HG02610 (cell line): ENCODE data around the gene WDR33.

Experiments used
- ATAC-seq: cut with Tn5 transposase; IDR thresholded peaks from one replicate; pipeline ENCODE4 v1.9.1; 2021; ENCODE audit warnings: mild to moderate bottlenecking, moderate library complexity; ENCODE audit not compliant: unreplicated experiment

The WDR33 gene

DNA sequence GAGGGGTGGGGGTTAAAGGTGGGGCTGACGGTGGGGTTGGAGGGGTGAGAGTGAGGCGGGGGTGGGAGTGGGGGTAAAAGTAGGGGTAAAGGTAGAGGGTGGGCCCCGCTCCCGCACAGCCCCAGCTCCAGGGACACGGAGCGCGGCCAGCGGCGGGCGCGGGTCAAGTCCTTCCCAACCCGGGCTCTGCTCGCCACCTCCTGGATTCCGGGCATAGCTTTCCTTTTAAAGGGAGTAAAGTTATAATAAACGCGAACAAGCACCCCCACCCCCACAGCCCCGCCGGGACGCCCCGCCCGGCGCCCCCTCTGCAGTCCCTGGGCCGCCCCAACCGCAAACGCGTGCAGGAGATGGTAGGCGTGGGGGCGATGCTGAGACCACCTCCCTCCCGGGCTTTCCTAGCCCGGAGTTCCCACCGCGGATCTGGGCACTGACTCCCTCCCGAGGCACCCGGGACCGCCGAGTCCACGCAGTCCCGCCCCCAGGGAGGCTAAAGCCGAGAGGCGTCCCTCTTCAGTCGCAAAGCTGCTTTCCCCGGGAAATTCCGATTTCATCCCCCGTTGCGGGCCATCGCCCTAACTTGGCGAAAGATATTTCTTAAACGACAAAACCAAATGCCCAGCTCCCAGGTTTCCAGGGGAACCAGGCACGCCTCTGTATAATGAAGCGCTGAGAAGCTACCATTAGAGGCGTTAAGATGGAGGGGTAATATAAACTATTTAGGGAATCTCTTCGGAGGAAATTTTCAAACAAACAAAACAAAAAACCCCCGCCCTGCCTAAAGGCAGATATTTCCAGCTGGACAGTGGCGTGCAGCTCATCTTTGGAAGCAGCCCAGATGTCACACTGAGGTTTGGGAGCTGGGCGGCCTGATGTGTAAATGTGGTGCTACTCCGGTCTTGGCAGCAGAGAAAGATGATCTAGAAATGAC is 135.4 kb downstream of the WDR33 start, which contains the start of gene LIMS2:
LIMS2 (minus strand) TSS at position 200 of the 931 bp plus-strand sequence. CDS start 506 bp downstream, outside the sequence.
- no peak for ATAC-seq

DNA sequence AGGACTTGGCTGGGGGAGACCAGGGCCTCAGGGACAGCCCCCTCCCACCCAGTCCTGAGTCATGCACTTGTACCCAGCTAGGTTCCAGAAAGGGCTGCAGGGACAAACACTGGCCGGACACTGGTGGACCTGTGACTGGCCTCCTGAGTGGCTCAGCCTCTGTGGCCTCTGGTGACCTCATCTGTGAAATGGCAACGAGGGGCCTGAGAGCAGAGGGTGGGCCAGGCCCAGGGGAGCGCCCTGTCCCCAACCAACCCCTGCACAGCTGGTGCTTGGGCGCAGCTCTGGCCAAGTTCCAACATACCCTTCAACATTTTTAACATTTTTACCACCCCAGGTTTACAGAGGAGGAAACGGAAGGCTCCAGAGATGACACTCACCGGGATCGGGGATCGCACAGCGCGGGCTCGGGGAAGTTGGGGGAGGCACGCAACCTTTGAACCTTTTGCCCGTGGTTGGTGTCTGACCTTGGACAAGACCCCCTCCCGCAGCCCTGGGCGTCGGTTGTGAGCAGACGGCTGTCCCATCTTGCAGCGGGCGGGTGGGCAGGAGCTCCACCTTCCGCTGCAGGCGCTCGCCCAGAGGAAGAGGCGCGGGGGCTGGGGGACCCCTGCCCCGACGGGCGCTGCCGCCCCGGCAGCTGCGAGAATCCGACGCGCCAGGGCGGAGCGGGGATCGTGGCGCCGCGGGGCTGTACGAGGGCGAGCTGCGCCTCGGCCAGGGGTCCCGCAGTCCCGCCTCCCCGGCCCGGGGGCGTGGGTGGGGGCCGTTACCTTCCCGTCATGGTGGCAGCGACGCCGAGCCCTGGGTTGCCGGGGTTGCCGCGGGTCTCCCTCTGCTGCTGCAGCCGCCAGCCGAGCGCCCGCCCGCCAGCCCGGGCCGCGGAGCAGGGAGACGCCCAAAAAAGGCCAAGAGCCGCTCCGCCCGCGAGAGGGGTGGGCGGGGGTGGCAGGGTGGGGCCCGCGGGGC is 136.4 kb downstream of the WDR33 start:
- ATAC-seq = no peak

DNA sequence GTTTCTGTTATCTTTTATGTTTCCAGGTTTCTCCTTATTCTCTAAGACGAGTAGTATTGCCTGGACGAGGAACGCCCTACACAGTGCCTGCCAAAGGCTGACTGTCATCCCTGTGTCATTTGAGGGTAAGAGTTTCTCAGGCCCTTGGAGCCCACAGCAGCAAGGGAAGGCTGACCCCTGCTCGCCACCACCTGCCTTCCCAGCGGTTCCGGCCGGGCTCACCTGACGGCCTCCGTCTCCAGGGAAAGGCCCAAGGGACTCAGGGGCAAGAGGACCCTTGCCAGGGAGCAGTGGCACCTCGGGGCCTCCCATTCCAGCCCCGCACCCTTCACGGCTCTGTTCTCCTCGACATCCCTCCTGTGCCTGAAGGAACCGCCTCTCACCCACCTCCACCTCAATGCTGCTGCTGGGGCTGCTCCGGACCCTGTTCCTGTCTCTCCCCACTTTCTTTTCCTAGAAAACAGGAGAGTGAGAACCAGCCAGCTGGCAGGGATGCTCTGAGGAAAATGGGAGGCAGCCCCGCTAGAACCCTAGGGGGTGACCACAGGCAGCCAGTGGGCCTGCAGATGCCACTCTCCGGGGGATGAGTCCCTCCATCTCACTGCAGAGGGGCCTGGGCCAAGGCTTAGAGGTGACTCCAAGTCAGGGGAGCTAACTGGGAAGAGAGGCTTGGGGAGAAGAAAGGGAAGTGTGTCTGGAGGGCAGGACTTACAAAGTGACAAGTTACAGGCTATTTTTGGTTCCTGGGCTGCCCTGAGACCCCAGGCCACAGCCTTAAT is 137.5 kb downstream of the WDR33 start:
- no peak for ATAC-seq

DNA sequence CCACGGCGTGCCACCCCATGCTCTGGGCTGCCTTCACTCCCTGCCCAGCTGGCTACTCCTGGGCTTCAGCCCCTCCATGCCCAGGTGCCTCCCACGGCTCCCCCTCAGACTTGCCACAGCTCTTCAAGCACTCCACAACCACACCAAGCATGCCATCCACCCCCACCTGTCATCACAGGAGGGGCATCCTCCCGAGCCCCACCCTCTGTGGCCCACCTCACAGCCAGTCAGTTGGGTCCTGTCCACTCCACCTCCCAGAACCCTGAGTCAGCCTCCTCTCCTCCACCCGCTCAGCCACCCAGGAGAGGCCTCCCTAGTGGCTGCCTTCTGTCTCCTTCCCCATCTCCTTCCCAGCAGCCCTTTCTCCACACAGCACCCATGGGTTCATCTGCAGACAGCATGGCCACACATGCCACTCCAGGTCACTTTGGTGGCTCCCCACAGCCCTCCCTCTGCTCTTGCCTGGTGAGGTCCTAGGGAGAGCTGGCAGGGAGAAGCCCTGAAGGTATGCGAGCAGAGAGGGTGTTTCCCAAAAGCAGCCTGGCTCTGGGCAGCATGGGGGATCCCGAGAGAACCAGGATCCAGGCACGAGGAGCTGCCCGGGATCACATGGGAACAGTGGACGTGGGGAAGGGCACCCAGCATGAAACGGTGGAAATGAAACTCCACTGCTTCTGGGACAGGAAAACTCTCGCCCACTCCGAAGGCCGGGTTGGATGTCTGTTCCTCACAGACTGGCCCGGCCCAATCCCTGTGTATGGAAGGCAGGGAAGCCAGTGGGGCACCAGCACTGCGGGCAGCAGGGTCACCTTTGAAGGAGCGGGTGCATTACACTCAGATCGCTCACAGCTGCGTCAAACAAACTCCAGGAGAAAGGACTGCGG is 138.4 kb downstream of the WDR33 start:
- ATAC-seq = no peak

DNA sequence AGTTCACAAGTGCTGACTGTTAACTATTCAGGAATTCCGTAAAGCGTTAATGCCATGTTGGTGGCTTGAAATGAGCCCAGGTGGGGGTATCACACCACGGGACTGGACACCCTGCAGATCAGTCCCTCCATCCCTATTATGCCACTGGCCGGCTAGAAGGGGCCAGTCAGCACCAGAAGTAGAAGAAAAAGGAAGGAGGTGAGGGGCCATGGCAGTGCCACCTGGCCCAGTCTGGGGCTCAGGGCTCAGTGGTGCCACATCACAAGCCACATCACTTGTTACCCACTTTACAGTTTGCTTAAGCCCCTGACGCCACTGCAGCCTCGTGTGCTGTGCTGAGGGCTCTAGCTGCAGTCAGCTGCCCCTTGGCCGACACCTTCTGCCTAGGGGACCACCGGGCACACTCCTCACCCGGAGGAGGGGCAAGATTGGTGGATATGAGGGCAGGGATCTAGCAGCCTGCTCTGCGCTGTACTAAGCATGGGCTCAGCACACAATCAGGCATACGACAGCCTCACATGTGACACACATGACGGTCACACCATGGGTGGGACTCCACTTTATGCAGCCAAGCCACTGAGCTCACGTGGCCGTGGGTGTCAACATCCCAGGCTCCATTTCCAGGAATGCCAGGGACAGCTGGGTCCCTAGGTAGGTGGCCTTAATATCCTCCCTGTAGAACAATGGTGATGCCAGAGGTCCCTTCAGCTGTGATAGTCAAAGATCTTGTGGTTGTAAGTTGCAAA is 139.2 kb downstream of the WDR33 start:
- no peak for ATAC-seq

DNA sequence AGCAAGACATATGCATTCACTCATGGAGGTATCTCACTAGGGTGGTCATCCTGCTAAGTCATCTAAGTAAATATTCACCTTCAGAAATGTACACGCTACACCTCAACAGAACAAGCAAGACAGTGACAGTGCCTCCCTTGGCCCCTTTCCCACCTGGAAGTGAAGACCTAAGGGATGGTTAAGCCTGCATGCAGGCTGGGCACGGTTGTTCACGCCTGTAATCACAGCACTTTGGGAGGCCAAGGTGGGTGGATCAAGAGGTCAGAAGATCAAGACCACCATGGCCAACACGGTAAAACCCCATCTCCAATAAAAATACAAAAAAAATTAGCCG is 140.0 kb downstream of the WDR33 start:
- no peak for ATAC-seq

DNA sequence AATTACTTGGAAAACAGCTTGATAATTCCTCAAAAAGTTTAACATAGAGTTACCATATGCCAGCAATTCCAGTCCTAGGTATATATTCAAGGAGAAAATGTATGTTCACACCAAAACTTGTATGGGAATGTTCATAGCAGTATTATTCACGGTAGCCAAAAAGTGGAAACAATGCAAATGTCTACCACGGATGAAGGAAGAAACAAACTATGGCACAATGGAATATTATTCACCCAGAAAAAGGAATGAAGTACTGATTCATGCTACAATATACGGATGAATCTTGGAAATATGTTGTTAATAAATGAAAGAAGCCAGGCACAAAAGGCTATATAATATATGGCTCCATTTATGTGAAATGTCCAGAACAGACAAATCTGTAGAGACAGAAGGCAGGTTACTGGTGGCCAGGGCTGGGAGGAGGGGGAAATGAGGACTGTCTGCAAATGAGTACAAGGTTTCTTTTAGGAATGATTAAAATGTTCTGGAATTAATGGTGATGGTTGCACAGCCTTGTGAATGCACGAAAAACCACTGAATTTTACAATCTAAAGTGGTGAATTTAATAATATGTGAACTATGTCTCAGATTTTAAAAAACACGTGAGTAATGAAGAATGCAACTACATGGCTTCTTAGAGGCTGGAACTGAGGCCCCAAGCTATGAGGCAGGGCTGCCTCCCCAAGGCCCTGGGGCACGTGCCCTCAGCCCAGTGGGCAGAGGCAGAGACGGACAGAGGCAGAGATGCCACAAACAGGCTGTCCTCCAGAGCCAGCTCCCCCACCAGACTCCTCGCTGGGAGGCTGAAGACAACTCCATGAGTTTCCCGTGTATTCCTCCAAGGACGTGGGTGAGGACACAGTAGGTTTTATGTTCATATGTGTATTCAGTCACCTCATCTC is 140.7 kb downstream of the WDR33 start:
- ATAC-seq = no peak

DNA sequence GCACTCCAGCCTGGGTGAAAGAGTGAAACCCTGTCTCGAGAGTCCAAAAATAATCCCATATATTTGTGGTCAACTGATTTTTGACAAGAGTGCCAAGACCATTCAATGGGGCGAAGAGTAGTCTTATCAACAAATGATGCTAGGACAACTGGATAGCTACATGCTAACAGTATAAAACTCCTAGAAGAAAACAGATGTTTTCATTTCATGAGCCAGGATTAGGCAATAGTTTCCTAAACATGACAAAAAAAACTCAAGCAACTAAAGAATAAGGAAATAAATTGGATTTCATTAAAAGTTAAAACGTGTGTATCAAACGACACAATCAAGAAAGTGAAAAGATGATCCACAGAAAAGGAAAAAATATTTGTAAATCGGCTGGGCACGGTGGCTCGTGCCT is 141.9 kb downstream of the WDR33 start:
- no peak for ATAC-seq

DNA sequence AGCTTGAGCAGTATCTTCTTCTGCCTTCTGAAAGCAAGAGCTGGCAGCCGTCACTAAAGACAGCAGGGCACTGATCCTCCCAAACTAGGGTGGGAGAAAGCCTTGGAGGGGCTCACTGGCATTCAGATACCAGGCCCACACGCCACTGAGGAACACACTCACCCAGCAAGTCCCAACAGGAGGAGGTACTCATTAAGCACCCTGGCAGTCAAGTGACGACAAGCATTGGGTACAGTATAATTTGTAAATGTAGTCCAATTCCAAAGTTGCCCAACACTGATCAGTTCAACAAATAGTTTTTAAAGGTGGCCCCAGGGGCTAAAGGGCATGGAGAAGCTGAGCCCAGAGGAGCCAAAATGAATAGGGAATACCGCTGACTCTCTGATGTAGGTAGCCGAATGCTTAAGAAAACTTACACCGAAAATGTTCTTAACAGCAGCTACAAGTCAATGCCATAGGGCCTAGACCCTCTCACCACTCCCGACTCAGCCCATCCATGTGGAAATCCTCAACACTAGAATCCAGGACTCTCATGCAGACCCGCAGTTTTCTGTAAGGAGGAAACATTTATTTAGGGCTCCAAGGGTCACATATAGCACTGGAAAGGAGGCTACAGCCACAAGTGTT is 145.6 kb downstream of the WDR33 start:
- no peak for ATAC-seq

DNA sequence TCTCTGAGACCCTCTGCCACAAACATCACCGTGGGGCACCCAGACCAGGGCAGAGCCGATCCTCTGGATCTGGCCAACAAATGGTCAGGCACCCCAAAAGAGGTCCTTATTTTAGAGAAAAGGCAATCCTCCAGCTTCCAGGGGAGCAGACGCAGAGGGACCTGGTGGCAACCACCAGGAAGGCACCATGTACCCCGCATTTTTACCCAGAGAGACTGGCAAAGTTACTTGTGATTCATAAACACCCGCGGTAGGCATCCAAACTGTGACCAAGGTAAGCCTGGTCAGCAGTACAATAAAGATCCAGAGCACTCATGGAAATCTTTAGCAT is 146.1 kb downstream of the WDR33 start:
- no peak for ATAC-seq

DNA sequence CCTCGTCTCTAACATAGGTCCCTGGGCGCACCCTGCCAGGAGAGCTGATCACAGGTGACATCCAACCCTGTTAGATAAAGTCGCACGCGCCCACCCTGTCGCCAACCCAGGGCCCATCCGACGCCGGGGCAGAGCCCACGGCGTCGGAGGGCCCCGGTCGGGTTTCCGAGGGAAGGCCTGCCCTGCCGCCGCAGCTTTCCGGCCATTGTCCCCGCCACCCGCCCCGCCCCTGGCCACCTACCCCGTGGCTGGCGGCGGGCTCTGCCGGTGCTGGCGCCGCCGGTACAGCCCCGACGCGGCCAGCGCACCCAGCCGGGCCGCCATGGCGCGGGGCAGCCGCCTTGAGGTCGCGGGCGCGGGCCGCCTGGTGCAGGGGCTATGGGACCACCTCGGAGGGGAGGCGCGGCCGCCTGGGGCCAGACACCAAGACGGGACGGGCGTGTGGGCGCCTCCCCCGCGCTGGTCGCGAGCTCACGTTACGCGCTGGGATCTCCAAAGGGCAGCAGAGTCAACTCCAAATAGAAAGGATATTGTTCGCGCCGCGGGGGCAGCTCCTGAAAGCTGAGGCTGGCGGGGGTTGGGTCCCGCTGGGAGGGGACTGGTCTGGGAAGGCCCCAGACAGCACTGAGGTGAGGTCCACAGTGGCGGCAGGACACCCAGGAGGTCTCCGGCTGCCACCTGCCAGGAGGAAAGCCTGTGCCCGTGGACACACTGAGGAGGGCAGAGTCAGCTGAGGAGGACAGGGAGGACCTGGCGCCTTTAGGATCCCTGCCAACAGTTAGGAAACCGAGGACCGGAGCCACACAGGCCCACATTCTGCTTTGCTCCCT is 146.7 kb downstream of the WDR33 start:
- no peak for ATAC-seq

DNA sequence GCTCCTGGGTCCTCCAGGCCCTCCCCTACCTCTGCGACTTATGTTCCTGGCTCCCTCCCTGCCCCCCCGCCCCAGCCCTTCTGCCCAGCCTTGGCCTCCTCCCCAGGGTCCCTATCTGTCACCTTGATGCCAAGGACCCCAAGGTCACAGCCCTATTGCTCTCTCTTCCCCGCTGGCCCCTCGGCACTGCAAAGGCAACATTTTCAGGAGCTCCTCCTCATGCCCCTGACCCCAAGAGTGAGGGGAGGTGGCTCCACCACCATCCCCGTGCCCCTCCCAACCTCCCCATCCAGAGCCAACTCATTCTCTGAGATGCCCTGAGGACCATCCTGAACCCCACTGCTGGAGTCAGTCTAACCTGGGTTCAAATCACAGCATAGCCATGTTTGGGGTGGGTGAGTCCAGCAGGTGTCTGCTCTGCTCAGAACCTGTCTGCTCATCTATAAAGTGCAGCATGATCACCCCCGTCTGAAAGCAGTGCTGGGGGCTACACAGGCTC is 147.4 kb downstream of the WDR33 start:
- ATAC-seq = no peak

DNA sequence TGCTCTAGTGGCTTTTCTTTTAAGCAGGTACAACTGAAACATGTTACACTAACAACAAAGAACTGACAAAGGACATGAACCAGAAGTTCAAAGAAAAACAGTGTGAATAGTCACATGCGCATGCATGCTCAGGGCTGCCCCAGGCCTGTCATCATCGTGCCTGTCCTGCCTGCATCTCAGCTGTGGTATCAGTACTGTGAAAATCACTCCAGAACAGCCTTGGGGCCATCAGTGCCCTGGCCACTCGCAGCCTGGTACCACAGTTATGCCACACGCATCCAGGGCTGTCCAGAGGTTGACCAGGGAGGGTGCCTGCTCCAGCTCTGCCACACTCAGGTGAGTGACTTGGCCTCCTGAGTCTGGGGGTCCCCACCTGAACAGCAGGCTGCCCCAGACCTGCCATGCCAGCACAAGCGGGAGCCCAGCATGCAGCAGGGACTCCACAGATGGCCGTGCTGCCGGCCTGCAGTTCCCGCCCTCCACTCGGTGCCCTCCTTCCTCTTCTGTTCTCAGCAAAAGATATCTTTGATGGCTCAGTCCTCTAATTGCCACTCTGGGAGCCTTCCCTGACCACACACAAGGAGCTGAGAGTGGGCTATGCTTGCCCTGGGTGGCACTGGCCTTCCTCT is 147.9 kb downstream of the WDR33 start:
- ATAC-seq = no peak

DNA sequence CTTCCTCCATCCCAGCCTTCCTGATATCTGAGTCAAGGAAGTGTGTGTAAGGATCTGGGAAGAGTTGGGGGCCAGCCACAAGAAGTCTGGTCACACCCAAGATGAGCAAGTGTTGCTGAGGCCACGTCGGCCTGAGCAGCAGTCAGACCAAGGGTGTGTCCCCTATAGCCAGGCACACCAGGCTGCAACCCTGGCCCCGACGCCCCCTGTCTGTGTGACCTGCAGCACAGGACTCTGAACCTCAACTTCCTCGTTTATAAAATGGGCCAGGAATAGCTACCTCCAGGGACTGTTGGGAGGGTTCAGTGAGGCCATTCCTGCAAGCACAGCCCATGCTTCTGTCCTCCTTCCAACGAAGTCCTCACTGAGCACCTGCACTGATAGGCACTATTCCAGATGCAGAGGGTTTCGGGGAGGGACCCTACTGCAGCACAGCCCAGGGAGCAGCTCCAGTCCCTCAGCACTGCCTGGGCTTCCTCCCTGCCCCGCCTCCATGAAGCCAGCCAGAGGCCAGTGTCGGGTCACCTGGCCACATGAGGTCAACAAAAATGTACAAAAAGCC is 148.9 kb downstream of the WDR33 start:
- ATAC-seq = no peak

DNA sequence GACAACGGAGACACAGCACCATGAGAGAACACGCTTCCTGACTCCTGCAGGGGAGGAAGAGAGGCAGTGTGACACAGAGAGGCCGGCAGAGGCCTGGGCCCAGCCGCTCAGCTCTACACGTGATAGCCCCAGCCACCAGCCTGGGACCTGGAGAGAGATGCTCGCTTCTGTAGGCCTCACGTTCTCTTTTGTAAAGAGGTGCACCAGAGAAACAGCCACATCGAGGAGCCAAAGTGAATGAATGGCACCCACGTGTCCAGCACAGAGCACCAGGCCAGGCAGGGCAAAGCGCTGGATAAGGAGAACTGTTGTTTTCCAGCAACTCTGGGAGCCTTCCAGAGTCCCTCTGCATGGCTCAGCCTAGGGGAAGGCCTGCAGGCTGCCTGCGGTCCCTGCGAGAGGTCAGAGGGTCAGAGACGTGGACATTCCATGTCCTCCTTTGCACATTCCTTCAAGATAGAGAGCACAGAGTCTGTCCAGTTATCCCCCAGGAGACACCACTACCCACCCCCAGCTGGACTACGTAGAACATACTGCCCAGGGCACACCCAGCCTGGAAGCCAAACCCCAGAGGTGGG is 149.8 kb downstream of the WDR33 start:
- ATAC-seq = no peak

DNA sequence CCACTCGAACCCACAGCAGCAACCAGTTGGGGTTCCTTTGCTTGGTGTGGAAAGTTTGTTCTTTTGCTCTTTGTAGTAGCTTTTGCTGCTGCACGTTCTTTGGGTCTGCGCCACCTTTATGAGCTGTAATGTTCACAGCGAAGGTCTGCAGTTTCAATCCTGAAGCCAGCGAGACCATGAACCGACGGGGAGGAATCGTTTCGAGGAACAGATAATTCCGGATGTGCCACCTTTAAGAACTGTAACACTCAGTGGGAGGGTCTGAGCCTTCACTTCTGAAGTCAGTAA is 150.7 kb downstream of the WDR33 start:
- ATAC-seq = no peak
